Esophagus muscularis mucosa (tissue), 3 donors: ENCODE results near the gene PARD3B.

Source experiments
- CTCF ChIP-seq, 3 experiments: fragments of 200-600 bp in 2 of 3; fragments of 450-650 bp in 1 of 3; sonication (generic) in 2 of 3; IDR thresholded peaks; one replicate each; pipeline ENCODE4 v1.5.1; 2017 to 2019; ENCODE audit warnings: antibody characterized with exemption in 3 of 3, mild to moderate bottlenecking in 2 of 3, moderate library complexity in 1 of 3
- EP300 ChIP-seq: sonication (generic); formaldehyde crosslinking; IDR thresholded peaks from one replicate; pipeline ENCODE4 v1.6.1; 2017; ENCODE audit warnings: antibody characterized with exemption

GRCh38 chr2:205475416-205475768, 930.1 kb downstream of the PARD3B start:
- TF ChIP-seq EP300: no peak
- TF ChIP-seq CTCF (IDR thresholded peaks at IDR 0.05): no peak
